ENCODE data around the gene ABCF2.

ABCF2 gene

GRCh38 chr7:151260471-151260870, 33.5 kb upstream of the ABCF2 start:
- Histone ChIP-seq H3K9ac (ENCODE audit: low read length) (no peak overlapping the region), H4K20me1 (ENCODE audit: insufficient read depth, low read length) (no peaks in the 10 kb centered on the region), H3K9me3 (ENCODE audit: low read length) (no peaks in the 10 kb centered on the region), H3K79me2 (ENCODE audit: insufficient read depth, low read length) (no peaks in the 10 kb centered on the region), H2AFZ (ENCODE audit: low read length) (no peak overlapping the region), H3F3A (ENCODE audit: insufficient read depth, low read length) (no peaks in the 10 kb centered on the region), H3K27ac (ENCODE audit: low read depth, low read length, poor library complexity, severe bottlenecking) (no peak overlapping the region), H3K27me3 (ENCODE audit: insufficient read depth, low read length) (peaks cover 26% of the 10 kb centered on the region), H3K4me2 (ENCODE audit: low read length) (no peak overlapping the region), H3K4me3 (ENCODE audit: low read depth, low read length, poor library complexity, severe bottlenecking) (no peak overlapping the region), H3K4me1 (ENCODE audit: insufficient read depth, low read length, severe bottlenecking) (no peaks in the 10 kb centered on the region), H3K36me3 (ENCODE audit: insufficient read depth, low read length) (no peaks in the 10 kb centered on the region), H3K9me2 (ENCODE audit: low read depth, low read length) (no peaks in the 10 kb centered on the region)
- no peak for TF ChIP-seq EZH2 (IDR thresholded peaks at IDR 0.05; ENCODE audit: borderline replicate concordance, low read length)
- TF ChIP-seq CTCF (IDR thresholded peaks at IDR 0.05; ENCODE audit: low read length): no peak

- Histone ChIP-seq H3K27ac (ENCODE audit: low read depth, low read length, poor library complexity, severe bottlenecking) (no peak overlapping the region), H3K9me2 (ENCODE audit: low read depth, low read length) (no peaks in the 10 kb centered on the region), H3K36me3 (ENCODE audit: insufficient read depth, low read length) (no peaks in the 10 kb centered on the region), H3K9ac (ENCODE audit: low read length) (no peak overlapping the region), H3K9me3 (ENCODE audit: low read length) (no peaks in the 10 kb centered on the region), H3K4me3 (ENCODE audit: low read depth, low read length, poor library complexity, severe bottlenecking) (no peak overlapping the region), H3K4me1 (ENCODE audit: insufficient read depth, low read length, severe bottlenecking) (no peaks in the 10 kb centered on the region), H2AFZ (ENCODE audit: low read length) (no peak overlapping the region), H3K27me3 (ENCODE audit: insufficient read depth, low read length) (peaks cover 14% of the 10 kb centered on the region), H4K20me1 (ENCODE audit: insufficient read depth, low read length) (no peaks in the 10 kb centered on the region), H3F3A (ENCODE audit: insufficient read depth, low read length) (no peaks in the 10 kb centered on the region), H3K79me2 (ENCODE audit: insufficient read depth, low read length) (no peaks in the 10 kb centered on the region), H3K4me2 (ENCODE audit: low read length) (no peak overlapping the region)
- no peak for TF ChIP-seq EZH2 (IDR thresholded peaks at IDR 0.05; ENCODE audit: borderline replicate concordance, low read length)
- no peak for TF ChIP-seq CTCF (IDR thresholded peaks at IDR 0.05; ENCODE audit: low read length)
Measured at GRCh38 chr7:151257990-151258389, 31.0 kb upstream of the ABCF2 start.

GRCh38 chr7:151256410-151257045, 29.5 kb upstream of the ABCF2 start:
- Histone ChIP-seq H3K9me2 (ENCODE audit: low read depth, low read length) (no peaks in the 10 kb centered on the region), H2AFZ (ENCODE audit: low read length) (no peak overlapping the region), H3K4me2 (ENCODE audit: low read length) (no peak overlapping the region), H3K79me2 (ENCODE audit: insufficient read depth, low read length) (no peaks in the 10 kb centered on the region), H3K36me3 (ENCODE audit: insufficient read depth, low read length) (no peaks in the 10 kb centered on the region), H4K20me1 (ENCODE audit: insufficient read depth, low read length) (no peaks in the 10 kb centered on the region), H3K4me3 (ENCODE audit: low read depth, low read length, poor library complexity, severe bottlenecking) (no peak overlapping the region), H3K27me3 (ENCODE audit: insufficient read depth, low read length) (peaks cover 14% of the 10 kb centered on the region; the same call in 1 of the 2 replicates), H3K27ac (ENCODE audit: low read depth, low read length, poor library complexity, severe bottlenecking) (no peak overlapping the region), H3K4me1 (ENCODE audit: insufficient read depth, low read length, severe bottlenecking) (no peaks in the 10 kb centered on the region), H3K9ac (ENCODE audit: low read length) (no peak overlapping the region), H3K9me3 (ENCODE audit: low read length) (no peaks in the 10 kb centered on the region), H3F3A (ENCODE audit: insufficient read depth, low read length) (no peaks in the 10 kb centered on the region)
- TF ChIP-seq CTCF (IDR thresholded peaks at IDR 0.05; ENCODE audit: low read length) (no peak), EZH2 (IDR thresholded peaks at IDR 0.05; ENCODE audit: borderline replicate concordance, low read length) (no peak)
